Measurements from ENCODE around the gene UQCR11. TPM values are rescaled to one million over a fixed set of nuclear protein-coding genes. Genes with fewer than 3 reads are reported as not detected.

UQCR11 gene
- total RNA-seq, 1 experiment from 2014 or later: 256 TPM

- TF ChIP-seq CTCF (conservative IDR thresholded peaks at IDR 0.05; ENCODE audit: low read depth, low read length) (no peak), EZH2 (IDR thresholded peaks at IDR 0.05; ENCODE audit: borderline replicate concordance, low read depth, low read length, poor library complexity, severe bottlenecking) (no peak)
- Histone ChIP-seq H3K9me3 (ENCODE audit: low read depth, low read length, poor library complexity, severe bottlenecking) (no peaks in the 10 kb centered on the region), H3K27me3 (replicated peaks; ENCODE audit: insufficient read depth, low read depth, low read length, poor library complexity) (no peaks in the 10 kb centered on the region), H3K36me3 (ENCODE audit: insufficient read depth, low read length, poor library complexity, severe bottlenecking) (peaks cover 47% of the 10 kb centered on the region), H3K4me3 (ENCODE audit: low read depth, low read length, poor library complexity, severe bottlenecking) (no peak overlapping the region), H3K4me1 (ENCODE audit: insufficient read depth, low read length, poor library complexity, severe bottlenecking) (peaks cover 6% of the 10 kb centered on the region), H3K27ac (ENCODE audit: low read depth, low read length, poor library complexity, severe bottlenecking) (no peak overlapping the region)
- DNase-seq (ENCODE audit: low spot score): no peak
- BruUV-seq (replicated peaks): no TSS peak
- intact Hi-C loops (cut with micrococcal nuclease; ENCODE audit: unreplicated experiment): loop anchor here (5.0 to 10.0 kb wide), 2 partner anchors 42 to 185 kb away; partner anchors contain the start of gene TCF3
- CTCF ChIA-PET: no interaction called here
- POLR2A ChIA-PET (ENCODE audit: low non-redundant PET): no interaction called here
Observed at GRCh38 chr19:1609680-1610474, 4.6 kb upstream of the UQCR11 start.

DNA sequence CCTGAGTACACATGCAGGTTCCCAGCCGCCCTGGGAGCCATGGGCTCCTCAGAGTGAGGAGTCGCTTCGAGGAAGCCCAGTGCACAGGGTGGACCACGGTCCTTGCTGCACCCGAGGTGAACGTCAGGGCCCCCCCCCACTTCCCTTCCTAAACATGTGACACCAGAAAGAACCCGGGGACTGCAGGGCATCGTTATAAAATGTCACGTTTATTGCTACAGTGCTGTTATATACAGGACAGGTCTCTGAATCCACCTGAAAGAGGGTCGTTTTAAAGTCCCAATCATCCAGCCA is 3.8 kb upstream of the UQCR11 start:
- no peaks in the 10 kb centered on the region for H3K9me3 ChIP-seq (ENCODE audit: low read depth, low read length, poor library complexity, severe bottlenecking)
- H3K36me3 ChIP-seq (ENCODE audit: insufficient read depth, low read length, poor library complexity, severe bottlenecking): peaks cover 39% of the 10 kb centered on the region
- POLR2A ChIA-PET (ENCODE audit: low non-redundant PET): no interaction called here
- DNase-seq (ENCODE audit: low spot score): no peak
- CTCF ChIA-PET: no interaction called here
- TF ChIP-seq EZH2 (IDR thresholded peaks at IDR 0.05; ENCODE audit: borderline replicate concordance, low read depth, low read length, poor library complexity, severe bottlenecking): no peak
- no peak for TF ChIP-seq CTCF (conservative IDR thresholded peaks at IDR 0.05; ENCODE audit: low read depth, low read length)
- peaks cover 6% of the 10 kb centered on the region for H3K4me1 ChIP-seq (ENCODE audit: insufficient read depth, low read length, poor library complexity, severe bottlenecking)
- H3K27ac ChIP-seq (ENCODE audit: low read depth, low read length, poor library complexity, severe bottlenecking): no peak overlapping the region
- intact Hi-C loops (cut with micrococcal nuclease; ENCODE audit: unreplicated experiment): loop anchor here (5.0 to 10.0 kb wide), 2 partner anchors 43 to 186 kb away; partner anchors contain the start of gene TCF3
- H3K4me3 ChIP-seq (ENCODE audit: low read depth, low read length, poor library complexity, severe bottlenecking): no peak overlapping the region
- H3K27me3 ChIP-seq (replicated peaks; ENCODE audit: insufficient read depth, low read depth, low read length, poor library complexity): no peaks in the 10 kb centered on the region
- BruUV-seq (replicated peaks): no TSS peak

- H3K27me3 ChIP-seq (replicated peaks; ENCODE audit: insufficient read depth, low read depth, low read length, poor library complexity): no peaks in the 10 kb centered on the region
- no TSS peak for BruUV-seq (replicated peaks)
- peaks cover 6% of the 10 kb centered on the region for H3K4me1 ChIP-seq (ENCODE audit: insufficient read depth, low read length, poor library complexity, severe bottlenecking)
- H3K9me3 ChIP-seq (ENCODE audit: low read depth, low read length, poor library complexity, severe bottlenecking): no peaks in the 10 kb centered on the region
- no peak for DNase-seq (ENCODE audit: low spot score)
- CTCF ChIA-PET: no interaction called here
- H3K27ac ChIP-seq (ENCODE audit: low read depth, low read length, poor library complexity, severe bottlenecking): no peak overlapping the region
- no peak overlapping the region for H3K4me3 ChIP-seq (ENCODE audit: low read depth, low read length, poor library complexity, severe bottlenecking)
- POLR2A ChIA-PET (ENCODE audit: low non-redundant PET): no interaction called here
- peaks cover 36% of the 10 kb centered on the region for H3K36me3 ChIP-seq (ENCODE audit: insufficient read depth, low read length, poor library complexity, severe bottlenecking)
- no peak for TF ChIP-seq EZH2 (IDR thresholded peaks at IDR 0.05; ENCODE audit: borderline replicate concordance, low read depth, low read length, poor library complexity, severe bottlenecking)
- TF ChIP-seq CTCF (conservative IDR thresholded peaks at IDR 0.05; ENCODE audit: low read depth, low read length): no peak
- intact Hi-C loops (cut with micrococcal nuclease; ENCODE audit: unreplicated experiment): loop anchor here (5.0 to 10.0 kb wide), 2 partner anchors 44 to 186 kb away; partner anchors contain the start of gene TCF3
Observed at GRCh38 chr19:1608359-1609102, 3.3 kb upstream of the UQCR11 start.

Measured in A673 (cell line).